Spleen (tissue), 11 donors: ENCODE results near the gene PRKCG. TPM values are rescaled to one million over a fixed set of nuclear protein-coding genes. Genes with fewer than 3 reads are reported as not detected.

Experiments used
- DNase-seq: peaks from one replicate; pipeline ENCODE4 v3.0.0-alpha.2; 2020
- H3K27ac ChIP-seq, 8 donors: fragments of 200-600 bp; sonication (generic) in 7 of 8; 1 replicate in 4 of 8; 2 replicates in 4 of 8; pipeline versions ENCODE4 v1.5.0 to v1.8.0; 2016 to 2021; ENCODE audit warnings: inconsistent platforms in 4 of 8, mild to moderate bottlenecking in 4 of 8, moderate library complexity in 1 of 8
- H3K27me3 ChIP-seq, 7 donors: fragments of 200-600 bp; sonication (generic) in 6 of 7; replicated peaks in 1 of 7; 1 replicate in 4 of 7; 2 replicates in 3 of 7; pipeline versions ENCODE4 v1.5.0 to v1.8.0; 2016 to 2021; ENCODE audit warnings: inconsistent platforms in 3 of 7, mild to moderate bottlenecking in 1 of 7
- H3K36me3 ChIP-seq, 6 donors: fragments of 200-600 bp; sonication (generic) in 5 of 6; 1 replicate in 4 of 6; 2 replicates in 2 of 6; pipeline versions ENCODE4 v1.5.0 to v1.8.0; 2016 to 2021; ENCODE audit warnings: inconsistent platforms in 2 of 6
- H3K4me1 ChIP-seq, 6 donors: fragments of 200-600 bp; sonication (generic) in 5 of 6; 1 replicate in 3 of 6; 2 replicates in 3 of 6; pipeline versions ENCODE4 v1.5.0 to v1.8.0; 2016 to 2021; ENCODE audit warnings: inconsistent platforms in 3 of 6
- H3K4me3 ChIP-seq, 8 donors: fragments of 200-600 bp; sonication (generic) in 7 of 8; 1 replicate in 4 of 8; 2 replicates in 4 of 8; pipeline versions ENCODE4 v1.5.0 to v1.8.0; 2016 to 2021; ENCODE audit warnings: inconsistent platforms in 4 of 8, mild to moderate bottlenecking in 4 of 8, moderate library complexity in 2 of 8
- H3K9me3 ChIP-seq, 8 donors: fragments of 200-600 bp; sonication (generic) in 7 of 8; 1 replicate in 4 of 8; 2 replicates in 4 of 8; pipeline versions ENCODE4 v1.5.0 to v1.8.0; 2016 to 2021; ENCODE audit warnings: inconsistent platforms in 4 of 8
- CTCF ChIP-seq, 11 experiments: fragments of 200-600 bp in 7 of 11; fragments of 450-650 bp in 4 of 11; sonication (generic) in 4 of 11; IDR thresholded peaks in 8 of 11; conservative IDR thresholded peaks in 3 of 11; 1 replicate in 7 of 11; 2 replicates in 4 of 11; pipeline versions ENCODE4 v1.4.0 to v1.8.0; 2016 to 2021; ENCODE audit warnings: antibody characterized with exemption in 11 of 11, inconsistent platforms in 4 of 11, mild to moderate bottlenecking in 1 of 11
- POLR2A ChIP-seq, 3 donors: fragments of 450-650 bp; IDR thresholded peaks; one replicate each; pipeline ENCODE4 v1.5.1; 2017; ENCODE audit warnings: antibody characterized with exemption in 3 of 3, mild to moderate bottlenecking in 1 of 3
- POLR2AphosphoS5 ChIP-seq, 3 donors: sonication (generic); formaldehyde crosslinking; IDR thresholded peaks; one replicate each; pipeline ENCODE4 v1.5.1; 2017; ENCODE audit warnings: antibody characterized with exemption in 3 of 3
- WGBS, 5 donors: extraction: QIAGEN DNeasy Blood & Tissue Kit in 3 of 5; methylation state at CpG; one replicate each; pipeline versions ENCODE4 v1.1.5 to v1.1.7; 2013 to 2018; 5-methylcytosine and 5-hydroxymethylcytosine counted together
- intact Hi-C: fragments of 100-400 bp; cut with DNase I; formaldehyde crosslinking; loops from one replicate; pipeline ENCODE4 v1.15.0; 2023; ENCODE audit warnings: low total_unique reads
- polyA plus RNA-seq, 3 donors: library from polyadenylated mRNA; stranded (reverse); fragments of 200-250 nt; gene quantifications; one replicate each; pipeline ENCODE4 v1.2.1, GENCODE V29; 2013
- total RNA-seq, 7 donors: library from RNA; depleted of rRNA in 3 of 7; stranded (reverse); fragments of >200 nt in 3 of 7; fragmentation: NEBNext Ultra II Directional in 4 of 7; extraction: Animal tissue kit (Norgen Biotek cat#: 25700) in 4 of 7; gene quantifications; one replicate each; pipeline versions ENCODE4 v1.1.0 to v1.2.1, GENCODE V29; 2016 to 2021
- donor health status: healthy with polysubstance abuse.
- donor health status: DM: no; HTN: no; CAD: no; lungs with moderate emphysema.
- donor health status: DM: no; HTN: no; CAD: no.
- donor health status: Bipolar disorder and iron deficiency.
- donor health status: healthy.
- donor health status: DM: no; HTN: no; CAD: no.
- donor health status: DM: yes; HTN: yes; CAD: no.

Gene PRKCG
- total and polyA plus RNA-seq, 10 donors = 0.17 TPM; not detected in 9

- Histone ChIP-seq H3K9me3 (peaks cover 0 to 4% (median 0%) of the 10 kb centered on the region in 8 donors), H3K27ac (no peak overlapping the region), H3K27me3 (peaks cover 2 to 75% (median 35%) of the 10 kb centered on the region in 7 donors), H3K4me3 (no peak overlapping the region), H3K4me1 (peaks cover 11 to 39% (median 23%) of the 10 kb centered on the region in 6 donors), H3K36me3 (no peaks in the 10 kb centered on the region)
- intact Hi-C loops = no loop called here
- WGBS, 5 donors = 87 to 94% (median 91%) methylated on average over 10 of the region's 10 CpGs
- no peak for DNase-seq
- no peak for TF ChIP-seq POLR2A (IDR thresholded peaks at IDR 0.05)
- TF ChIP-seq POLR2AphosphoS5 (IDR thresholded peaks at IDR 0.05) = no peak
- TF ChIP-seq CTCF (IDR thresholded peaks at IDR 0.05 in 8 of 11, conservative IDR thresholded peaks at IDR 0.05 in 3 of 11) = no peak
Measured at GRCh38 chr19:53885036-53885435, 3.0 kb downstream of the PRKCG start.

GRCh38 chr19:53892301-53892980 is 10.4 kb downstream of the PRKCG start:
- Histone ChIP-seq H3K4me1 (peaks cover 0 to 11% (median 8%) of the 10 kb centered on the region in 6 donors), H3K36me3 (no peaks in the 10 kb centered on the region), H3K27me3 (peaks cover 0 to 85% (median 26%) of the 10 kb centered on the region in 7 donors), H3K27ac (no peak overlapping the region), H3K9me3 (peaks cover 0 to 7% (median 0%) of the 10 kb centered on the region in 8 donors), H3K4me3 (no peak overlapping the region)
- 71 to 86% (median 73%) methylated on average over 23 of the region's 23 CpGs for WGBS, 5 donors
- intact Hi-C loops = no loop called here
- TF ChIP-seq POLR2A (IDR thresholded peaks at IDR 0.05) = no peak
- no peak for TF ChIP-seq CTCF (IDR thresholded peaks at IDR 0.05 in 8 of 11, conservative IDR thresholded peaks at IDR 0.05 in 3 of 11)
- no peak for TF ChIP-seq POLR2AphosphoS5 (IDR thresholded peaks at IDR 0.05)
- DNase-seq = no peak

GRCh38 chr19:53892981-53893325 is 11.0 kb downstream of the PRKCG start:
- Histone ChIP-seq H3K4me3 (no peak overlapping the region), H3K27me3 (peaks cover 0 to 90% (median 30%) of the 10 kb centered on the region in 7 donors), H3K4me1 (peaks cover 0 to 11% (median 8%) of the 10 kb centered on the region in 6 donors), H3K9me3 (peaks cover 0 to 7% (median 0%) of the 10 kb centered on the region in 8 donors), H3K36me3 (no peaks in the 10 kb centered on the region), H3K27ac (no peak overlapping the region)
- no peak for DNase-seq
- intact Hi-C loops = no loop called here
- 53 to 68% (median 60%) methylated on average over 7 to 8 of the region's 8 CpGs for WGBS, 5 donors
- TF ChIP-seq CTCF (IDR thresholded peaks at IDR 0.05 in 8 of 11, conservative IDR thresholded peaks at IDR 0.05 in 3 of 11) = no peak
- no peak for TF ChIP-seq POLR2A (IDR thresholded peaks at IDR 0.05)
- TF ChIP-seq POLR2AphosphoS5 (IDR thresholded peaks at IDR 0.05) = no peak

GRCh38 chr19:53894707-53895106 is 12.7 kb downstream of the PRKCG start:
- no peak overlapping the region for H3K27ac ChIP-seq
- no peaks in the 10 kb centered on the region for H3K36me3 ChIP-seq
- no peak for DNase-seq
- peaks cover 0 to 11% (median 4%) of the 10 kb centered on the region in 6 donors for H3K4me1 ChIP-seq
- intact Hi-C loops = no loop called here
- 76 to 84% (median 77%) methylated on average over 9 of the region's 9 CpGs for WGBS, 5 donors
- TF ChIP-seq POLR2AphosphoS5 (IDR thresholded peaks at IDR 0.05) (no peak), POLR2A (IDR thresholded peaks at IDR 0.05) (no peak), CTCF (IDR thresholded peaks at IDR 0.05 in 8 of 11, conservative IDR thresholded peaks at IDR 0.05 in 3 of 11) (no peak)
- no peak overlapping the region for H3K4me3 ChIP-seq
- peaks cover 0 to 100% (median 35%) of the 10 kb centered on the region in 7 donors for H3K27me3 ChIP-seq
- H3K9me3 ChIP-seq = peaks cover 0 to 6% (median 0%) of the 10 kb centered on the region in 8 donors
